GM18867 (cell line): ENCODE data around the gene ABI1.

Experiments used
- ATAC-seq: cut with Tn5 transposase; IDR thresholded peaks from one replicate; pipeline ENCODE4 v1.9.1; 2021; ENCODE audit warnings: mild to moderate bottlenecking, moderate library complexity; ENCODE audit not compliant: unreplicated experiment

Gene ABI1

DNA sequence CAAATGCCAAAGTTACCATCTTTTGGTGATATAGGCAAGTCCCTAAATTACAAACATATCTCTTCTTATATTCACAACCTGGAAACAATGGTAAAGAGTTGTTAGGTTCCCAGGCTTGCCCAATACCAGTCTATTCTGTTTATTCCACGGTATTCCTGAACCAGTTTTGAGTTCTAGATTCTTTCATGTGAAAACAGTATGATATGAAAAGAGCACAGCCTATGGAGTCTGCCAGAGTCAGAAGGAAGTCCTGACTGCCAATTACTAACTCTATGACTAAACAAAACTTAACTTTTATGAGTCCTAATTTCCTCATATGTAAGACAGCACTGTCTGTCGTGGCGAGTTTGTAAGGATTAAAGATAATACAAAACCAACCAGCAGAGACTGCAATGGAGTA is 5.6 kb downstream of the ABI1 start:
- ATAC-seq: no peak

DNA sequence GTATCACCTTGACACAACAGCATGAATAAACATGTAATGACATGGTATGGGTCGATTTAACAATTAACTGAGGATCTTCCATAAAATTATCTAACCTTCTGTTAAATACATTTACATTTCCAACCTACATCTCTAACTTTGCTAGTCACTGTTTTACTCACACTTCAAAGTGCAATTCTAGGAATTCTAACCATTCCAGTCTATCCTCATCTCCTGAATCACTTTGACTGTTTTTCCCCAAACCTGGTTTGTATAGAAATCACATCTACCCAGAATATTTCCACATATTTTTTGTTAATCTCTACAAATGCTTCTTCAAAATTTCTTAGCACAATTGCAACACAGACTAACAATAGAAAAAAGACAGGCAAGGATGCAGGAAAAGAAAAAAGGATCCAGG is 6.2 kb downstream of the ABI1 start:
- no peak for ATAC-seq

DNA sequence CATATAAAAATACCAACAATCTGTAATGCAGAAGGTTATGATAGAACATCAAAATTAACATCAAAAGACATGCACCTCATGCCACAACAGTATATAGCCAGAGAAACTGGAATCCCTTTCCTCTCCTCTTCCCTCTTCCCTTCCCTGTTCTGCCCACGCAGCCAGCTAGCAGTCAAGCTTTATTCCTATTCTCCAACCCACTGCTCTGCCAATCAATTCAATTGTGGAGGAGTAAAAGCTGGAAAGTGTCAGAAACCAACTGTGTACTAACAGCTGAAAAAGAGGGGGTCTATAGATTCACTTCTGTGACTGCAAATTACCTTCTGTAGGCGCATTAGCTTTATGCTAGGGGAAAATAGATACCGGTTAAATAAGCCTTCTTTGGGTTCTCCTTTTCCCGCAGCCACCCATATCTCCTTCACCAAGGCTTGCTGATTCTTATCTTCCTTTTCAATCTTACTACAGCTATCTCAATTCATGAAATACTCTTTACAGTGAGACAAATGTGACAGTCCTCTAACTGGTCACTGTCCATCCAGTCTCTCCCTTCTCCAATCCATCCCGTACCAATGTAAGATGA is 16.3 kb downstream of the ABI1 start:
- no peak for ATAC-seq

DNA sequence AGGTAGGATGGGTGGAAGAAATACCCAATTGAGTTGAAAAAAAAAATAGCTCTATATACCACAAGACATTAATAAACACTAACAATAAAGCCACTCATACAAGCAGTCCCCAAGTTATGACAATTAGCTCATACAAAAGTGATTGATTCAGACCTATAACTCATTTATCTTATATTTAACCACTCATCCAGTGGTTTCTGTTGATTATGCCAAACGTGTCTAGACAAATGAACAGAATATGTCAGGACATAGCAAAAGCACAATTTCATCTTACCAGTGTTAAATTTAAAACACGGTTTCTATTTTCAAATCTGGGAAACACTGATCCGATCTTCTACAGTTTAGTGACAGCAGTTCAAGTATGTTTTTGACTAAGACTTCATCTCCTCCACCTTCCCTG is 17.0 kb downstream of the ABI1 start:
- no peak for ATAC-seq

DNA sequence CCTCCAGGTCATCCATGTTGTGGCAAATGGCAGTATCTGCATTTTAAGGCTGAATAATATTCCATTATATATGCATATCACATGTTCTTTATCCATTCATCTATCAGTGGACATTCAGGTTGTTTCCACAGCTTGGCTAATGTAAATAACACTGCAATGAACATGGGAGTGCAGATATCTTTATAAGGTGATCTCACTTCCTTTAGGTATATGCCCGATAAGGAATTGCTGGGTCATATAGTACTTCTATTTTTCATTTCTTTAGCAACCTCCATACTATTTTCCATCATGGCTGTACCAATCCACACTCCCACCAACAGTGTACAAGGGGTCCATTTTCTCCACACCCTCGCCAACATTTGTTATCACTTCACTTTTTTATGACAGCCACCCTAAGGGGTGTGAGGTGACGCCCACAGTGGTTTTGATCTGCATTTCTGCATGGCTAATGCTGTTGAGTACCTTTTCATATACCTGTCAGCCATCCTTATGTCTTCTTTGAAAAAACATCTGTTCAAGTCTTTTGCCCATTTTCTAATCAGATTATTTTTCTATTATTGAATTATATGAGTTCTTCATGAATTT is 18.9 kb downstream of the ABI1 start:
- ATAC-seq: no peak

DNA sequence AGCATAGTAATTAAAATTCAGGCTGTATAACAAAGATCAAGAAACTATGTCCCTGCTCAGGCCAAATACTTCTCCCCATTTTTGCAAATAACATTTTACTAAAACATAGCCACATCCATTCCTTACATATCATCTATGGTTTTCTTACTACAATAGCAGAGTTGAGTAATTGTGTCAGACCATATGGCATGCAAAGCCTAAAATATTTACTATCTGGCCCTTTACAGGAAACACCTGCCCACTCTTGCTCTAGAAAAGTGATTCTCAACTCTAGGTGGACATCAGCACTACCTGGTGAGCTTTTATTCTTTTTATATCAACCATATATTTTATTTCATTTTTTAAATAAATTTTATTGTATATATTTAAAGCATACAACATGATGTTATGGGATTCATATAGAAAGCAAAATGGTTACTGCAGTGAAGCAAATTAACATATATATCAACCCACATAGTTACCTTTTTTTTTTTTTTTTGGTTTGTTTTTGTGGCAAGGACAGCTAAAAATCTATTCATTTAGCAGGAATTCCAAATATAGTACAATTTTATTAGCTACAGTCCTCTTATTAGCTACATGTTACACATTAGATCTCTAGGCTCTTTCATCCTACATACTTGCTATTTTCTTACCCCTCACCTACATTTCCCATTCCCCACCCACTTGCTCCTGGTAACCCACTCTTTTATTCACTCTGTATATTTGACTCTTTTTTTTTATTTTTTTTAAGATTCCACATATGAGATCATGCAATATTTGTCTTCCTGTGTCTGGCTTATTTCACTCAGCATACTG is 19.6 kb downstream of the ABI1 start:
- no peak for ATAC-seq

DNA sequence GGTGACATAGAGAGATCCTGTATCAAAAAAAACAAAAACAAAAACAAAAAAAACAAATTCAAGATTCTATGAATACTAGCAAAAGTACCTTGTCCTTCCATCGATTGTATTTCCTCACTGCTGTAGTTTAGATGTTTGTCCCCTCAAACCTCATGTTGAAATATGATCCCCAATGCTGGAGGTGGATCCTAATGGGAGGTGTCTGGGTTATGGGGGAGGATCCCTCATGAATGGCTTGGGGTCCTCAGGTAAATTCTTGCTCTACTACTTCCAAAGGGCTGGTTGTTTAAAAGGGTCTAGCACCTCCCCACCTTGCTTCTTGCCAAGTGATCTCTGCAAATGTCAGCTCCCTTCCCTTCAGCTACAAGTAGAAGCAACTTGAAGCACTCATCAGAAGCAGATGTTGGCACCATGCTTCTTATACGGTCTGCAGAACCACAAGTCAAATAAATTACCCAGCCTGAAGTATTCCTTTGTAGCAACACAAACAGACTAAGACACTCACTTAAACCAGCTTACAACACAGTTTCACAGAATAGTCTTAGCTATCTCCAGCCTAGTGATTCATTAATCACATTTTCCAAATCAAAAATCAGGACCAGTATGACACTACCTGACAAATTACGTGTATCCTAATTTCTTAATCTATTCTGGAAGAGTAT is 20.7 kb downstream of the ABI1 start:
- no peak for ATAC-seq

DNA sequence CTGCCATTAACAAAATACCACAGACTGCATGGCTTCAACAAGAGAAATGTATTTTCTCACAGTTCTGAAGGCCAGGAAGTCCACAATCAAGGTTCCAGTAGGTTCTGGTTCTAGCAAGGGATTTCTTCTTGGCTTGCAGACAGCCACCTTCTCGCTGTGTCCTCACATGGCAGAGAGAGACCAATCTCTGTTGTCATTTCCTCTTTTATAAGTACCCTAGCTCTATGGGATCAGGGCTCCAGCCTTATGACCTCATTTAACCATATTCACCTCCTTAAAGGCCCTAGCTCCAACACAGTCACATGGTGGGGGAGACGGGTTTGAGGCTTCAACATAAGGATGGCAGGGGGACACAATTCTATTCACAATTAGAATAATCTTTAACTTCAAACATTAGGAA is 23.6 kb downstream of the ABI1 start:
- ATAC-seq: no peak

DNA sequence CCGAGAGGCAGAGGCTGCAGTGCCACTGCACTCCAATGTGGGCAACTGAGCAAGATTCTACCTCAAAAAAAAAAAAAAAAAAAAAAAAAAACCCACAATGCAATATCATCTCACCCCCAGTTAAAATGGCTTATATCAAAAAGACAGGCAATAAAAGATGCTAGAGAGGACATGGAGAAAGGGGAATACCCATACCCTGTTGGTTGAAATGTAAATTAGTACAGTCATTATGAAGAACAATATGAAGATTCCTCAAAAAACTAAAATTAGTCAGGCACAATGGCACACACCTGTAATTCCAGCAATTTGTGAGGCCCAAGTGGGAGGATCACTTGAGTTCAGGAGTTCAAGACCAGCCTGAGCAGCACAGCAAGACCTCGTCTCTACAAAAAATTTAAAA is 25.7 kb downstream of the ABI1 start:
- ATAC-seq: no peak

DNA sequence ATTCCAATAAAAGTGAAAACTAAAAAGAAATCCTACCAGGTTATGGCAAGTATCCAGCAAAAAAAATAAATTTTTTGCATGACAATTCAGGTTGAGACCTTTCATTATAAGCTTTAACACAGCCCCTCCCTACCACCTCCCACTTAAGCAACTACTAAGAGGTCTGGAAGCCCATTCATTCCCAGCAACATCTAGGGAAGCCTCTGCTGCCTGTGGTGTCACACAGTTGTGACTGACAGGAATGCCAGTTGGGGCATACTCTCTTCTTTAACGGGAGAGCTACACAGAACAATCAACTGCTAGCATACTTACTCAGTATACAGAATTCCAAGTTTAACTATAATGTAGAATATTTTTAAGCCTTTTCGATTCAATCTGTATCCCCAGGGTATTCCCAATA is 27.8 kb downstream of the ABI1 start:
- no peak for ATAC-seq

DNA sequence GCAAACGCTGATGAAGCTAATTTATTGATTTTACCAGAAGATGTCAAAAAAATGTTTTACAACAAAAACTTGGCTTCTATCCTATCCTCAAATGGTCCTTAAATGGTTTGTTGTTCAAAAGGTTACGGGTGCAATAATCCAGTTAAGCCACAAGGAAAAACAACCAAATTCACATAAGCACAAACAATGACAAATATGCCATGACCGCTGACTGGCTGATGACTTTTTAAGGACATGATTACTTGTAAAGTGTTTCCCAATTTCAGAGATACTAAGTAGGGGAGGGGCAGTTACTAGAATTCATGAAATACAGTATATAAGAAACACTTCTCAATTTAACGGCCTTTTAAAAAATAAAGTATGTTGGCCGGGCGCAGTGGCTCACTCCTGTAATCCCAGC is 28.8 kb downstream of the ABI1 start:
- no peak for ATAC-seq

DNA sequence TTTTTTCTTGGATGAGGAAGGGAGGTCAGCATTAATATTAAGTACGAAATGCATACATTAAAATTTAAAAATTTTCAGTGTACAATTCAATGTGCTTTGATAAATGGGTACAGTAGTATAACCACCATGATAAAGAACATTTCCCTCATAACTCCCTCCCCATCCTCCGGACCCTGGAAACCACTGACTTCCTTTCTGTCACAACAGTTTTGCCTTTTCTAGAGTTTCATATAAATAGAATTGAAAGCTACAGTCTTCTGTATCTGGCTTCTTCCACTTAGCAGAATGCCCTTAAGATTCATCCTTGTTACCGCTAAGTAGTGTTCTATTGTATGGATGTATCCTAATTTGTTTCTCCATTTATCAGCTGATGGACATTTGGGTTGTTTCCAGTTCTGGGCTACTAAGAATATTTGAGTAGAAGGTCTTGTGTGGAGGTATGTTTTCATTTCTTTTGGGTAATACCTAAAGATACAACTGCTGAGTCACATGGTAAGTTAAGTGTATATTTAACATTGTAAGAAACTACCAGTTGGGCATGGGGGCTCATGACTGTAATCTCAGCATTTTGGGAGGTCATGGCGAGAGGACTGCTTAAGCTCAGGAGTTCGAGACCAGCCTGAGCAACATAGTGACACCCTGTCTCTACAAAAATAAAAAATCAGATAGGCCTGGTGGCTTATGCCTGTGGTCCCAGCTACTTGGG is 30.8 kb downstream of the ABI1 start:
- ATAC-seq: no peak

DNA sequence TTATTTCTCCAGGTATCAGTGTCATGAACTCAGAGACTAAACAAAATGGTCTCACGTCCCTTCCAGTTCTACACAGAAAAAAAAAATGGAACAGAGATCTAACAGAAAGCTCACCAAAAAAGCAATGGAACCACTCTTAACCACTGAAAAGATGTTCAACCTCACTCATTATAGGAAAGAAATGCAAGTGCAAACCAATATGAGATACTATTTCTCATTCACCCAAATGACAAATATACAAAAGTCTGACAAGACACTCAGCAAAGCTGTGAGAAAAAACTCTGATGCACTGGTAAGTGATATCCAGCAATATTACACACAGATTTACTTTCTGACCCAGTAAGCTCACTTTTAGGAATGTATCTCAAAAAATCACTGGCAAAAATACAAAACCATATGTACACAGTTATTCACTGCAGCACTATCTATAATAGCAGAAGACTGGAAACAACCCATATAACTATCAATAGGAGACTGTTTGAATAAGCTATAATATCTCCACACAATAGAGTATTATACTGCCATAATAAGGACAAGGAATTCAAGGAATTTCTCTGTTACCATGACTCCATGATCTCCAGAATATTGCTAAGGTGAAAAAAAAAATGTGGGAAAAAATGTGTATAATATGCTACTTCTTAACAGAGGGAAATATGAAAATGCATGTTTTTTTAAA is 36.6 kb downstream of the ABI1 start:
- no peak for ATAC-seq

DNA sequence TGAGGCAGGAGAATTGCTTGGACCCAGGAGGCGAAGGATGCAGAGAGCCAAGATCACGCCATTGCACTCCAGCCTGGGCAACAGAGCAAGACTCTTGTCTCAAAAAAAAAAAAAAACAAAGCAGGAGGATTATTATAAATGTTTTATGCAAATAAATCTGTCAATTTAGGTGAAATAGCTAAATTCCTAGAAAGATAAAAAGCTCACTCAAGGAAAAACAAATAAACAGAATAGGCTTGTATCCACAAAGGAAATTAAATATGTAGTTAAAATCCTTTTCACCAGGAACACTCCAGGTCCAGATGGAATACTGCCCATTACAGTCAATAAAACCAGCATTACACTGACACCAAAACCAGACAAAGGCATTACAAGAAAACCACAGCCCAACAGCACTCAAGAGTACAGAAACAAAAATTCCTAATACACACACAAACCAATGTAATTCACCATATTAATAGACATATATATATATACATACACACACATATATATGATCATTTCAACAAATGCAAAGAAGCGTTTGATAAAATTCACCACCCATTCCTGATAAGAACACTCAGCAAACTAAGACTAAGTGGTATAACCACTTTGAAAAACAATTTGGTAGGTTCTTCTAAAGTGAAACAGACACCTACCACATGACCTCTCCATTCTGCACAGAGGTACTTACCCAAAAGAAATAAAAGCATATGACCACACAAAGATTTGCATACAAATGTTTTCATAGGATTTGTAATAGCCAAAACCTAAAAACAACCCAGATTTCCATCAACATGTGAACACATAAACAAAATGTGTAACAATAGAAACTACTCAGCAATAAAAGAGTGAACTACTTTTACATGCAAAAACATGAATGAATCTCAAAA is 38.8 kb downstream of the ABI1 start:
- ATAC-seq: no peak

DNA sequence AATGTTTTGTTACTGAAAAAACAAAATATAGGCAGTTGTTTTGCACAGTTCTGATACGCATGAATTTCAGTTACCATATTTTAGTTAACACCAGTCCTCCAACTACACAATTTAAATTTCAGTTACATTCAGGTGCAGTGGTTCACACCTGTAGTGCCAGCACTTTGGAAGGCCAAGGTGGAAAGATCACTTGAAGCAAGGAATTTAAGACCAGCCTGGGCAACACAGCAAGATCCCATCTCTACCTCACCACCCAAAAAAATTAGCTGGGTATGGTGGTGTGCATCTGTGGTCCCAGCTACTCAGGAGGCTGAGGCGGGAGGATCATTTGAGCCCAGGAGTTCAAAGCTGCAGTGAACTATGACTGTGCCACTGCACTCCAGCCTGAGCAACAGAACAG is 45.3 kb downstream of the ABI1 start:
- ATAC-seq: no peak

DNA sequence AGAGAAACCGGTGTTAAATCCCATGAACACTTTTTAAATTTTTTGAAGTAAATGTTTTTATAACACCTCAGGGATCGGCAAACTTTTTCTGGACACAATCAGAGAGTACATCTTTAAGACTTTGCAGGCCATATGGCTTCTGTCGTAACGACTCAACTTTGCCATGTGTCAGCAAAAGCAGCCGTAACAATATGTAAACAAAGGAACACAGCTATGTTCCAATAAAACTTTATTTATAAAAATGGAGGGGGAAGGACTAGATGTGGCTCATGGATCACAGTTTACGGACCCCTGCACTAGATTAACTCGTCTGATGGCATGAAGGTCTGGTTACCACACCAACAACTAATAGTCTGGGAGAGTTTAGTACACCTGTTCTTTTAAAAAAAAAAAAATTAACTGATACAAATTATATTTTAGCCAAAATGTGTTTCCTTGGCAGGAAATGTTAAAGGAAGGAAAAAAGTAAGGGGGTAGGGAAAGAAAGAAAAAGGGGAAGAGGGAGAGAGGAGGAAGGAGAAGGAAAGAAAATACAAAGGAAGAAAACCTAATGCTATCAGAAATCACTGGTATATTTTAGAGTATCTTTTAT is 50.2 kb downstream of the ABI1 start:
- ATAC-seq: no peak

DNA sequence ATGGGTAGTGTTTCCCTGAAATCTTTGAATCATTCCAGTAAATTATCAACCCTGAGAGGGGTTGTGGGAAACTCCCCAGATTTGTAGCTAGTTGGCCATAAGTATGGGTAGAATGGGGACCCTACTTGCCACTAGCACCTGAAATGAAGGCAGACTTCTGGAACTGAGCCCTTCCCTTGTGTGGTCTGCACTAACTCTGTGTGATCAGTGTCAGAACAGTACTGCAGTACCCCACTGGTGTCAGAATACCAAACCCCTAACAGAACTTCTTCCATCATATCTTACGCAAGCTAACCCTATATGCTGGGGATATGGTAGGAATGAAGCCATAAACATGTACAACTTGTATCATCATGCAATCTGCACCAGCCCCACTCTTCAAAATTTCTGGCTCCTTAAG is 50.8 kb downstream of the ABI1 start:
- ATAC-seq: no peak

DNA sequence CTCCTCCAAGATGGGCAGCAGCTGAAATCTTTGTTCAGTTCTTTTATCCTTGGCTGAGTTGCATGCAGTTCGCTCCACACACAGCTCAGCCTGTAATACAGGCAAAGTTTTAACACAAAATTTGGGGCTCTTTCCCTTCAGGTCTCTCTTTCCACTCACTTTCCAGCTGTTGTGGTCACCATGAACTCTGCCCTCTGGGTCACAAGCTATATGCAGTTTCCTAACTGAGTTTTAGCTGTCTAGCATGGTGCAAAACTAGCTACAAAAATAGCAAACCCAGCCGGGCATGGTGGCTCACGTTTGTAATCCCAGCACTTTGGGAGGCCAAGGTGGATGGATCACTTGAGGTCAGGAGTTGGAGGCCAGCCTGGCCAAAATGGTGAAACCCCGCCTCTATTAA is 53.2 kb downstream of the ABI1 start:
- no peak for ATAC-seq

DNA sequence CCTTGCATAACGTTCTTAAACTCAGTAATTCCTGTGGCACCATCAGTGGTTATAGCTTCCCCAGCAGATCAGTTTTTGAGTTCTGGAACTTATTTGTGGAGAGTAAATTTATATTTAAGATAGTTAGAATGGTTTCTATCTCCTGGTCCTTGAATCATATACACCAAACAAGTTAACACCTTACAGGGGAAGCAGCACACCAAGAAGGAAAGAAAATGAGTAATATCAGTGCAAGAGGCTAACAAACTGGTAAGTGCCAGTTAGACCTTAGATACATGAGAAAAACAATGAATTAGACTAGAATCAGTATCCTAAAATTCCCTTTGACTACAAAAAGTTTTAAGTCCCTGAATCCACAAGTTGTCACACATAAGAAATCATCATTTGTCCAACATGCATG is 54.2 kb downstream of the ABI1 start:
- no peak for ATAC-seq
